Measurements from ENCODE around the gene PROX1. TPM values are rescaled to one million over a fixed set of nuclear protein-coding genes. Genes with fewer than 3 reads are reported as not detected.

Gene PROX1
- total RNA-seq, 2 experiments from 2014 or later: 0.03 TPM; not detected in 1

DNA sequence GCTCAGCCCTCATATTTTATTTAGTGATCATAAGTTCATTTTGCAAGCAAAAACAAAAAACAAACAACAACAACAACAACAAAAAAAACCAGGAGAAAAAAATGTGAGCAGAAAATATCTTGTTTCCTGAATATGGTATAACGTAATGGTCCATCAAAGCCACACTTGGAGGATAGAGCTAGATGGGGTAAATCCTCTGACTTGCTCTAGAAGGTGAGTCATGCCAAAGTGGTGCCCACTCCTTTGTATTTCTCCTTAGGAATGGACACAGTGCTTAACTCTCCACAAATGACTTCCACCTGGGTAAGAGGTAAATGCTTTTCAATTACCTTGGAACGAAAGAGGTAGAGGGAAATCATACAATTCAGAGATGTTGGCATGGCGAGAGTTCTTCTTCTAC, 20.6 kb downstream of the PROX1 start:
- no peaks in the 10 kb centered on the region for H3K27me3 ChIP-seq (ENCODE audit: control insufficient read depth in 1 of 2, insufficient read depth in 2 of 2, low read length in 2 of 2)
- CTCF ChIA-PET: no interaction called here
- peaks cover 15% of the 10 kb centered on the region for H3K27me3 Mint-ChIP-seq

DNA sequence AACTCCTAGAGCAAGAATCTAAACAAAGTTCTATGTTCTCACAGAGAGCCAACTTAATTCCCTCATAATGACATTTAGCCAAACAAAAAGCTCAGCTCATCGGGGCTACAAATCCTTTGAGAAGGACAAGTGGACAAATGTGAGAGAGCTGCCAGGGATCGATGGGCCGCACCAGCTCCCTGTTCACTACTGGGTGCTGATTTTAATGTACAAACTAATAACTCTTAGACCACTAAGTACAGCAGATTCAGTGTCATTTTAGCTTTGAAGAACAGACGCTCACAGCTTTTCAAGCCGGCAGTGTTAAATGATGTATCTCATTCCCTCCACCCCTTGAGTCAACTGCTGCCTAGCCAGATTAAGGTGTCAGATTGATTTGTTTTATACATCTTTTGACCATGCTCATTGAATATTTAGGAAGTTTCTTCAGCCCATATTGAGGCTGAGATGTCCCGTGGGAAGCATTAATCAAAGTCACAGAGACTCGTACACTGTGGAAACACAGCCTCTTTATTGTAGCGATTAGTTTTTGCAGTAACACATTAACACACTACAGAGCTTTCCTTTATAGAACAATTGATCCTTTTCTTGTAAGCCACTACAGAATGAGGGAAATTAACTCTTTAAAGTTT, 21.1 kb downstream of the PROX1 start:
- ChIA-PET POLR2A (no interaction called here), CTCF (no interaction called here)
- Mint-ChIP-seq H3K36me3 (ENCODE audit: low read depth) (no peaks in the 10 kb centered on the region), H3K4me3 (no peak overlapping the region), H3K9me3 (no peaks in the 10 kb centered on the region), H3K27ac (no peak overlapping the region), H3K4me1 (ENCODE audit: low read depth) (no peaks in the 10 kb centered on the region), H3K27me3 (peaks cover 15% of the 10 kb centered on the region)
- TF ChIP-seq, protein P1, sequence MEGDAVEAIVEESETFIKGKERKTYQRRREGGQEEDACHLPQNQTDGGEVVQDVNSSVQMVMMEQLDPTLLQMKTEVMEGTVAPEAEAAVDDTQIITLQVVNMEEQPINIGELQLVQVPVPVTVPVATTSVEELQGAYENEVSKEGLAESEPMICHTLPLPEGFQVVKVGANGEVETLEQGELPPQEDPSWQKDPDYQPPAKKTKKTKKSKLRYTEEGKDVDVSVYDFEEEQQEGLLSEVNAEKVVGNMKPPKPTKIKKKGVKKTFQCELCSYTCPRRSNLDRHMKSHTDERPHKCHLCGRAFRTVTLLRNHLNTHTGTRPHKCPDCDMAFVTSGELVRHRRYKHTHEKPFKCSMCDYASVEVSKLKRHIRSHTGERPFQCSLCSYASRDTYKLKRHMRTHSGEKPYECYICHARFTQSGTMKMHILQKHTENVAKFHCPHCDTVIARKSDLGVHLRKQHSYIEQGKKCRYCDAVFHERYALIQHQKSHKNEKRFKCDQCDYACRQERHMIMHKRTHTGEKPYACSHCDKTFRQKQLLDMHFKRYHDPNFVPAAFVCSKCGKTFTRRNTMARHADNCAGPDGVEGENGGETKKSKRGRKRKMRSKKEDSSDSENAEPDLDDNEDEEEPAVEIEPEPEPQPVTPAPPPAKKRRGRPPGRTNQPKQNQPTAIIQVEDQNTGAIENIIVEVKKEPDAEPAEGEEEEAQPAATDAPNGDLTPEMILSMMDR (IDR thresholded peaks at IDR 0.05): no peak
- Histone ChIP-seq H3K4me1 (ENCODE audit: insufficient read depth, low read length) (no peaks in the 10 kb centered on the region), H3K9me3 (ENCODE audit: control insufficient read depth in 1 of 2, insufficient read depth in 1 of 2, low read length in 2 of 2) (no peaks in the 10 kb centered on the region), H3K27ac (ENCODE audit: low read depth in 1 of 2, low read length in 2 of 2) (no peak overlapping the region), H3K4me3 (ENCODE audit: low read length) (no peak overlapping the region), H3K27me3 (ENCODE audit: control insufficient read depth in 1 of 2, insufficient read depth in 2 of 2, low read length in 2 of 2) (no peaks in the 10 kb centered on the region), H3K36me3 (ENCODE audit: insufficient read depth, low read length) (no peaks in the 10 kb centered on the region)
- ATAC-seq (ENCODE audit: poor library complexity) (no peak), DNase-seq (no peak)
- intact Hi-C loops (cut with DNase I, micrococcal nuclease): no loop called here

More for the DNA sequence above, 20.6 kb downstream of the PROX1 start:
- POLR2A ChIA-PET: no interaction called here
- H3K9me3 Mint-ChIP-seq: no peaks in the 10 kb centered on the region
- H3K4me1 Mint-ChIP-seq (ENCODE audit: low read depth): no peaks in the 10 kb centered on the region
- DNase-seq (no peak), ATAC-seq (ENCODE audit: poor library complexity) (no peak)
- no peak overlapping the region for H3K27ac ChIP-seq (ENCODE audit: low read depth in 1 of 2, low read length in 2 of 2)
- no peak overlapping the region for H3K27ac Mint-ChIP-seq
- TF ChIP-seq, protein P1 (IDR thresholded peaks at IDR 0.05): no peak
- H3K36me3 Mint-ChIP-seq (ENCODE audit: low read depth): no peaks in the 10 kb centered on the region
- intact Hi-C loops (cut with DNase I, micrococcal nuclease): no loop called here
- no peaks in the 10 kb centered on the region for H3K36me3 ChIP-seq (ENCODE audit: insufficient read depth, low read length)
- H3K4me3 ChIP-seq (ENCODE audit: low read length): no peak overlapping the region
- H3K4me3 Mint-ChIP-seq: no peak overlapping the region
- H3K9me3 ChIP-seq (ENCODE audit: control insufficient read depth in 1 of 2, insufficient read depth in 1 of 2, low read length in 2 of 2): no peaks in the 10 kb centered on the region
- no peaks in the 10 kb centered on the region for H3K4me1 ChIP-seq (ENCODE audit: insufficient read depth, low read length)

DNA sequence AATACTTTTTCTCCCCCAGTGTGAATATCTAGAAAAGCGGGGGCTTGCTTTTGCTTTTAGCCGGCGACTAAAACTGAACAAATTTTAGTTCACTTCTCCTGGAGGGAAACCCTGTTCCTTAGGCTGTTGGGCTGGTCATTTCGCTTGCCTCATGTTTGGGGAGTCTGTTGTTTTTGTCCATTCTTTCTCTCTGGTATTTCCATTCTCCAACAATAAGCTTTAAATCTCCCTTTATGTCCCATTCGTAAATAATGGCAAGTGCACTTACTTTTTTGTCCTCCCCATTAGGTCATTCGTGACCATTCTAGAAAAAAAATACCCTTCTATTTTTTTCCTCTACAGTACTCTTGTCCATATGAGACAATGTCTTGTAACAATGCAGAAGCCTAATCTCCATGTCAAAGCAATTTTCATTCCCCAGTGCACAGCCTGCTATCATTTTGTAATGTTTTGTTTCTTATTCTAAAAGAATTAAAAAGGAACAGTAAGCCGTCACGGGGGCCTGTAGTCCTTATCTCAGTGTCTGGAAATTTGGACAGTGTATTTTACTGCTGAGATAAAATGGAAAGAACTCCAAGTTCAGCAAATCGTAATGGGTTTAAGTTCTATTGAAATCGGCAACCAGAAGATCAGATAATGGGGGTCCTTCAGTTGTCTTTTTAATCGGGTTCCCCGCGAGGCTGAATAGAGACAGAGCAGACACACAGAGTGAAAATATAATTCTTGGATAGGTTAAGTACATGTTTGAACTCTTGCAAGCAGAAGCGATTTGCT, 21.8 kb downstream of the PROX1 start:
- ATAC-seq (ENCODE audit: poor library complexity): no peak
- H3K9me3 ChIP-seq (ENCODE audit: control insufficient read depth in 1 of 2, insufficient read depth in 1 of 2, low read length in 2 of 2): no peaks in the 10 kb centered on the region
- H3K36me3 ChIP-seq (ENCODE audit: insufficient read depth, low read length): no peaks in the 10 kb centered on the region
- TF ChIP-seq, protein P1 (IDR thresholded peaks at IDR 0.05): no peak
- intact Hi-C loops (cut with DNase I, micrococcal nuclease): no loop called here
- ChIA-PET CTCF (no interaction called here), POLR2A (no interaction called here)
- Mint-ChIP-seq H3K27ac (no peak overlapping the region), H3K27me3 (peaks cover 15% of the 10 kb centered on the region), H3K36me3 (ENCODE audit: low read depth) (no peaks in the 10 kb centered on the region), H3K4me1 (ENCODE audit: low read depth) (no peaks in the 10 kb centered on the region), H3K4me3 (no peak overlapping the region), H3K9me3 (no peaks in the 10 kb centered on the region)
- no peaks in the 10 kb centered on the region for H3K4me1 ChIP-seq (ENCODE audit: insufficient read depth, low read length)
- H3K27ac ChIP-seq (ENCODE audit: low read depth in 1 of 2, low read length in 2 of 2): no peak overlapping the region
- DNase-seq: no peak
- H3K27me3 ChIP-seq (ENCODE audit: control insufficient read depth in 1 of 2, insufficient read depth in 2 of 2, low read length in 2 of 2): no peaks in the 10 kb centered on the region
- no peak overlapping the region for H3K4me3 ChIP-seq (ENCODE audit: low read length)
